Right lung (tissue), 5 donors: ENCODE results near the gene ERCC5. TPM values are rescaled to one million over a fixed set of nuclear protein-coding genes. Genes with fewer than 3 reads are reported as not detected.

Experiments used
- DNase-seq, 2 donors: peaks; one replicate each; pipeline ENCODE4 v3.0.0-alpha.2; 2013
- polyA plus RNA-seq, 5 donors: library from polyadenylated mRNA; unstranded; fragments of 120-200 nt; gene quantifications; one replicate each; pipeline versions ENCODE4 v1.2.1 to v1.2.3, GENCODE V29; 2013; ENCODE audit warnings: inconsistent platforms in 1 of 5, low replicate concordance in 1 of 5; ENCODE audit not compliant: insufficient read length in 5 of 5, insufficient read depth in 1 of 5

The ERCC5 gene
- polyA plus RNA-seq, 5 donors: 62.1 to 93.1 (median 86.2) TPM

DNA sequence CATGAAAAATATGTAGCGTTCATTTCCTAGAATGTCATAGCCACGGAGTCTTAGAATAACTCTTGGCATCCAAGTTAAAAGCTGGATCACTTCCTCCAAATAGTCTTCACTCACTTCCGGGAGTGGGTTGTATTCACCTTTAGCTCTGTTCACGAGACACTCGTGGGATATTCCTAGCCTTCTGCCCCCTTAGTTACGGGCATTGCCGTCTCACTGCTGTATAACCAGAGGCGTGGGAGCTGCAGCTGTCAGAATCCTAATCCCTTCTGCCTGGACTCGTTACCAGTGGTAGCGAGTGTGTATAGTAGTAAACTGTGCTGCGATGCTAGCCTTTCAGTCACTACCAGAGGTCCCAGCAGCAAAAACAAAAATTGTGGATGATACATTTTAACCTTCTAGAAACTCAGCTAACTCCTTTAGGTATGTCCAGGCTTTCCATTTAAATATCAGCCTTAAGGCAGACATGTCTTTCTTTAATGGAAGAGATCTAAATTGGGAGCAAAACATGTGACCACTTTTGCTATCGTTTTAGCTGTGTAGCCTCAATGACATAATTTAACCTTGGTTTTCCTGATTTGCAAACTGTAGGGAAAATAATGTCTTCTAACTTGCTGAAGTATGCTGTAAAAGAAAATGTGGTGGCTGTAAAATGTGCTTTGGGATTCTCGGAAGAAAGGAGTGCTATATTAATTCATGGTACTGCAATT lies 34.1 kb downstream of the ERCC5 start:
- DNase-seq: no peak

DNA sequence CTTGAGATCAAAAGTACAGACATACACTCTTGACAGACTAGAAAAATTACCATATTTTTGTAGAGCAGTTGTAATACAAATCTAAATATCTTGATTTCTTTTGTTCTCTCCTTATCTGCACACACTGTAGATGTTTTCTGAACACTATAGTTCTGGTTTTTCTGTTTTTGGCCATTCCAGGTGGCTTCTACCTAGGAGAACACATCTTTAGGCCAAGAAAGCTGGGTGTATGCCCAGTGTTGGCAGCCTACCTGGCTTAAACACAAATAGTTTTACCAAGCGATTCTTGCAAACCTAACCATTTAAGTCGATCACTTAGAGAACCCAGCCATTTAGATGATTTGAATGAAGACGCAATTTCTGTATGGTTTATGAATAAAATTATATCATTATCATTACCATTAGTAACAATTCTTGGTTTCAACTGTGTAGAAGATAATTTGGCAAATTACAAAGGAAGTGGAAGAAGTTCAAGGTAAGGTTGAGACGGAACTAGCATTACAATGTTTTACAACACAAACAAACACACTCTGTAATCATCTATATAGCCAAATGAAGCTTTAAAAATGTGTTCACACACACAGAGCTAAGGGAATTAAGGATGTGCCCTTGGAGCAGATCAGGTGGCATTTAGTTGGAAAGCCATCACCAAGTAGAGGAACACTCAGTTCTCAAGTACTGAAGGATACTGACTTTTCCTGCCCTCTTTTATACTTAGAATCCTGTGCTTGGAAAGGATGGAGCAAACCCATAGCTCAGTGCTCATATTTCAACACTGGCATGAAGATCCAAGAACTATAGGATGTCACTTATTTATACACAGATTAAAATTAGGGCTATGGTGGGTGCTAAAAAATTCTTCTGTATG lies 36.2 kb downstream of the ERCC5 start:
- no peak for DNase-seq

DNA sequence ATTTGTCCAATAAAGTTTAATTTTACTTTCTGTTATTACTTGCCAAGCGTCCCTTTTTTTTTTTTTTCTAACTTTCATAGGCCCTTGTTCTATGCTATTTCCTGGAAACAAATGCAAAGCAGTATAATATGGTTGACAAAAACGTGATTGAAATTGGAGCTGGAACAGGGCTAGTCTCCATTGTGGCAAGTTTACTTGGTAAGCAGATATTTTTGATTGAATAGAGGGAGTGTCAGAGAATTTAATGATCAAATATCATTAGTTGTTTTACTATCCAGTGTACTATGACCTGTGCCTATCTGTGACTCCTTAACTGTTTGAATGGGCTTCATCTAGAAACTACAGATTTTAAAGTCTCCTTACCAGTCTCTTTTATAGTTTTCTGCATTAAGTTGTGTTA lies 46.7 kb downstream of the ERCC5 start:
- DNase-seq: no peak

DNA sequence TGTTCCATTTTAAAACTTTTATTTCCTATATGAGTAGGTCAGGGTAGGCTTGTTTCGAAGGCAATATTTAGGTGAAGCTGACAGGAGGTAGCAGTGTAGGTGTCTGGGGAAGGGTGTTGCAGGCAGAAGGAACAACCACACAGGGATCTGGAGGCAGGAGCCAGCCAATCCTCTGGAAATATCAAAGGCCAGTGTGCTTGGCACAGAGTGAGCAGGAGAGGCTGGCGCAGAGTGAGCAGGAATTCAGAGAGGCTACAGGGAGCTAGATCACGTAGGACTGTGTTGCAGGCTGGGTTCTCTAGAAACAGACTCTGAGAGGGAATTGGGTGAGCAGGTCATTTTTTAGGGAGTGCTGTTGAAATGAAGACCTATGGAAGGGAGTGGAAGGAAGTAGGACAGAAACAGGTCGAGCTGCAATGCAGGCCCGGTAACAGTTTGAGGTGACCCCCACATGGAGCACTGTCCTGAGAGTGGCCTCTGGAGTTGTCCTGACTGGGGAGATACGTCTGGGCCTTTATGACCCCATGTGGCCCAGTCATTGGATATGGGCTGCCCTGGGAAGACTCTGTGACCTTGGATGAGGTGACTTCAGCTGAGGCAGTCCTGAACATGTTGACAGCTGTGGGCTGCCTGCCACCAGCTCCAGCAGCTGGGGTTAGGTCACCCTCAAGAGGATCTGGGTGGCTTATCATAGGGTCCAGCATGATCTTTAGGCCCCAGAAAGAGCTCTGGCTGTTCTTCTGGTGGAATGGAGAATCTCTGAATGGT lies 51.7 kb downstream of the ERCC5 start:
- no peak for DNase-seq

DNA sequence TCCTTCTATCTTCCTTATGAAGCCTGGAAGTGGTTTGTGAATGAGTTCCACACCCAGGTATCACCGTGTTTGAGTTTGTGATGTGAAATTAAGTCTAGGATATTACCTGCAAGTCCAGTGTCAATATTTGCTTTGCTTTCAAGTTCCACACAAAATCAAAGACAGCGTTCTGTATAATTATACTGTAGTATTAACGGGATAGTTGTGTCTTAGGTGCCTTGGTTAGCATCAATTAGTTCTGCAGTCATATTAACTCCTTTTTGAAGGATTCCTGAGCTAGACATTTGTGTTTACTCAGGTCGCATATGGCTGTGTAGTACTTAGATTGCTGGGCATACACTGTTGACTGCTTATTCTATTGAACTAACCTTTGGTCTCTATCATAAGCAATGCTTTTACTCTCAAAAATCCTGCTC lies 54.4 kb downstream of the ERCC5 start:
- no peak for DNase-seq

DNA sequence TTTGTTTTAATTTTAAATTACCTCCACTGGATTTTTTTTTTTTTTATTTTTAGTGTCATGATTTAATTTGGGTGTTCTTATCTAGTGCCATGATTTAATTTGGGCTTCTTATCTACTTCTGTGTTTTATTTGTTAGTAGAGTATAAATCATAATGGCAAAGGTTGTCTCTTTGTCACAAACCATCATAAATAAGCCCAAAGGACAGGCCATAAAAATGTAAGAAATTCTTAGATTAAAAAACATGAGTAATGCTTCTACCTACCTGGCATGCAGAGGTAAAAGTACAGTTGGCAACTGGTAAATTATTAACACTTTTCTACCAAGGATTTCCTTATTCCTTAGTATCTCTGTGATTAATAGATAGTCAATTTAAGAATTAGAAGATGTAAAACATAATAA lies 55.2 kb downstream of the ERCC5 start:
- DNase-seq: no peak

DNA sequence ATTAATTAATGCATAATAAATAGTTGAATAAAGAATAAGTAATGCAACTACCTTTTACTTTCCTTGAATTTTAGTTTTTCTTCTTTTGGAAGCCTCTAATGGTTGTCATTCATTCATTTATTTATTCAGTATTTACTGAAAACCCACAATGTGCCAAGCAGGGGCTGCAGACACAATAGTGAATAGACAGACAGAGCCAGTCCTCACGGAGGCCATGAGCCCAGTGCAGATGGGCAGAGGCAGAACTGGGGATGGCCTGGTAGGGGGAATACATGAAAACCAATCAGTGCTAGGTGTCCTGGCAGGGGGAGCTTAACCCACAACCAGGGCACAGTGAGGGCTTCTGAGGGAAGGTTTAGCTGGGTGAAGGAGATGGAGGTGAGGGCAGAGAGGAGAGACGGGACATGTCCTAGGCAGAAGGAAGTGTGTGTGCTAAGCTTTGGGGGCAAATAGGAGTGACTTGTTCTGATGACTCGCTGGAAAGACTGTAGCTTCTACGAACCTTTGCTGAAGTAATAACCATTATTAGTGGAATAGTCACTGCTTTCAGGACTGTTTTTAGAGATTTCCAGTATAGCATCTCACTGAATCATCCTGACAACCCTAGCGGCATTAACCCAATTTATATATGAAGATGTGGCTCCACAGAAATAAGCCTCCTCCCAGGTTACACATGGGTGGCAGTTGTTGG lies 55.9 kb downstream of the ERCC5 start:
- DNase-seq: no peak

DNA sequence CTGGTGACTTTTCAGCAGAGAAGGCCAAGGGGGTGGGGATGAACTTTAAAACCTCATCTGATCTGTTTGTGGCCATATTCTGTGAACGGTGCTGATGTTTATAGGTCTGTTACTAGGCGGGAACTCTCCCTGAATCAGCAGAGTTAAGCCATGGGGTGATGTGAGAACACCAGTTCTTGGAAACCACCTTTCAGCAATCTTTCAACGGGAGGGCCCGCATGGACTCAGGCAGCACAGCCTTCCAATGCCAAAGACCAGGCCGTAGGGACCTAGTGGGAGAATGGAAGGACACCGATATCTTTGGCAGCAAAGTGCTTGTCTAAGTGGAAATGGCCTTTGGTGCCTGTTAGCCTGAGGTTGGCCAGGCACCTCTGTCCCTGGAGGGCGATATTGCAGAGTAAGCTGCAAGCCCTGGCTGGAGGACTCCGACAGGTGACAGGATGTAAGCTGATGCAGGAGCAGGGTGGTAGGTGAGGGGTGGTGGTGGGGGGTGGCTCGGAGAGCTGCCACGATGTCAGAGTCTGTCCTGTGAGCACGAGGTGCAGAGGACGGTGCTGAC lies 57.0 kb downstream of the ERCC5 start:
- DNase-seq: no peak

DNA sequence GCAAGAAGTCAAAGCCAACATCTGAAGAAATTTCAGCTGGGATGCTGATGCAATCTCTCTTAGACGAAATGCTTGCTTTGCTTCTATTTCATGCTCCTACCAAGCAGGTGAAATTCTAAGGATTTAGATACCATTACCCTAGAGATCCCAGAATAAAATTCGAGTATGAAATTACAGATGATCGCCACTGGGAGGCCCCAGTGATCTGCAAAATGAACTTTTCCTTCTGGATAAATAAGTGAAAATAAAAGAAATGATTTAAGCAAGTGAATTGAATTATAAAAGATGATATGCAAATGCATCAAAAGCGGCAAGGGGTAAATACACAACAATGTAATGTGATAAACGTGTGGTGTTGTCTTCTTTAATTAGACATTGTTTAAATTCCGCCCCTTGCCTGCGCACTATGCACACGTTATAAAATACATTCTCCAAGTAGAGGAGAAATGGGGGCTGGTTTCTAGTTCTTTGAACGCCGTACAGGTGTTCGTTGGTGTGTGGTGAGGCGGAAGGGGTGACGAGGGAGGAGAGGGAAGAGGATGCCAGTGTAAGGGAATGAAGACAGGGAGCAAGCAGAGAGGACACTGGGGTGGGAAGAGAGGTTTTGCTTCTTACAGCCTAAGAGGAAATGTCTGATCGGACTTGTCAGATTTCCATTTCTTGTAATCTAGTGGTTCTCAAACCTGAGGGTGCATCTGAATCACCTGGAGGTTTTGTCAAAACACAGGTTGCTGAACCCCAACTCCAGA lies 58.0 kb downstream of the ERCC5 start:
- no peak for DNase-seq

DNA sequence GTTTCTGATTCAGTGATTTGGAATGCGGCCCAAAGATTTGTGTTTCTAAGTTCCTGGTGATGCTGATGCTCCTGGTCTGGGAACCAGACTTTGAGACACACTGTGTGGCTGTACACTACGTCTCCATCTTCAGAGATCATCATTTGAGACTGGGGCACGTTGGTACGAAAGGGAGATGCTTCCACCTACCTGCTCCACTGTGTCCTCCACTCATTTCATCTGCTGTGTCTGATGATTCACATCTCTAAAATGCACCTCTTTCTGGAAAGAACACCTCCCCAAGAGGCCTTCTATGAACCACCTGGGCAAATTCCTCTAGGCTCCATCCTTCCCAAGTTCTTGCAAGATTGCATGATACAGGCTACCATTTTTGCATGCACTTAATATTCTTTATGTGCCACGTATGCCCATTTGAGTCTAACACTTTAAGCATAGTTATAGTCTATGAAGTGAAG lies 58.6 kb downstream of the ERCC5 start:
- DNase-seq: no peak

DNA sequence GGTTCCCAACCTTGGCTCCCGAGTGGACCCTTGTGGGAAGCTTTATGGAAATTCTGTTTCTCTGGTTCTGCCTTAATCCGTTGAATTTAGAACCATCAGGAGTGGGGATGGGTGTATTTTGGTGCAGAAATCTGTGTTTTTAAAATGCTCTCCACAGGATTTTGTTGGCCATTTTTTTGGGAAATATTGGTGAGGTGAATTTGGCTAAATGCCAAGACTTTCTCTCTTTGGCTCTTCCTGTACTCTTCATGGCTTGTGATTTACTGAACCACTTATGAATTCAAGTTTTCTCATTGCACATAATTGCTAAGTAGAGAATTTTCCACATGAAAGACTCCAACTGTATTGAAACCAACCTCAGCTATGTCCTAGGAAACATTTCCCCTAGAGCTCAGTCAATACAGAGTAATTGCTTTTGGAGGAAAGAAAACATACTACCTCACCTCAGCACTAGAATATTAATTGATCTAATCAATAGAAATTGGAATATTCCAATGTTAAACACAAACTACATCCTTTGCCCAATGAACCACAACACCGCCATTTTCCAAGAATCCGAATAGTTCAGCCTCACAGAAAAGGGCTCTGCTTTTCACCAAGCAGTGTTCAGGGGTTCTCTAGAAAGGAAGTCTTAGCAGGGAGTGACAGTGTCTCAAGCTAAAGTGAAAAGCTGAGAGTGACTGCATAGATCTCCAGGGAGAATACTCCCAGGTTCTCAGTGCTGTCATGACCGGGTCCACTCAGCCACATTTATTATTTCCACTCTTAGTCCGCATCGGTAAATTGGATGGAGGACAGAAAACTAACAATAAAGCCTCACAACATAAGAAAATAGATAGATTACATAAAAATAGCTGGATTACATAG lies 60.3 kb downstream of the ERCC5 start:
- no peak for DNase-seq

DNA sequence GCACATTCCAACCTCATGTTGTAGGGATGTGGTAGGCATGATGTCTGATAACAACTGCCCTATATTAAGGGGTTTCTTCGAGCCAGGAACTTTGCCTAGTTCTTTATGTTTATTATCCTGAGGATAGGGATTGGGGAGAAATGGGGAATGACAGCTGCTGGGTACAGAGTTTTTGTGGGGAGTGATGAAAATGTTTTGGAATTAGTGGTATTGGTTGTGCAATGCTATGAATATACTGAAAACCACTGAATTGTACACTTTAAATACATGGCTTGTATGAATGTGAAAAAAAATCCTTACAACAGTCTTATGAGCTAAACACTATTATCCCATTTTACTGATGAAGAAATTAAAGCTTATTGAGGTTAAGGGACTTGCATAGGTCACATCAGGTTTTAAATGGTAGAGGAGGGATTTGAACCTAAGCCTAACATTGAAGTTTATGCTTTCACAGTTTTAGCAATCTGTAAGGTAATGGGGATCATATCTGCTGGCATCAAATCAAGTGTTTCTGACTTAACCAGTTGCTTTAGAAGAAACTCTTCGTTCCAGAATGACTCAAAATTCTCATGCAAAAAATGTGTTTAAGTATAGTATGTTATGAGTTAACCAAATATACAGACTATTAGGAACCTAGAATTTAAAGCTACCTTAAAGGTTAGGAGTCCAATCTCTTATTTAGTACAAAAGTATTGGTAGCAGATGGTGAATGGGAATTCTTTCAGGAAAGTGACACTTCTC lies 61.4 kb downstream of the ERCC5 start:
- no peak for DNase-seq

DNA sequence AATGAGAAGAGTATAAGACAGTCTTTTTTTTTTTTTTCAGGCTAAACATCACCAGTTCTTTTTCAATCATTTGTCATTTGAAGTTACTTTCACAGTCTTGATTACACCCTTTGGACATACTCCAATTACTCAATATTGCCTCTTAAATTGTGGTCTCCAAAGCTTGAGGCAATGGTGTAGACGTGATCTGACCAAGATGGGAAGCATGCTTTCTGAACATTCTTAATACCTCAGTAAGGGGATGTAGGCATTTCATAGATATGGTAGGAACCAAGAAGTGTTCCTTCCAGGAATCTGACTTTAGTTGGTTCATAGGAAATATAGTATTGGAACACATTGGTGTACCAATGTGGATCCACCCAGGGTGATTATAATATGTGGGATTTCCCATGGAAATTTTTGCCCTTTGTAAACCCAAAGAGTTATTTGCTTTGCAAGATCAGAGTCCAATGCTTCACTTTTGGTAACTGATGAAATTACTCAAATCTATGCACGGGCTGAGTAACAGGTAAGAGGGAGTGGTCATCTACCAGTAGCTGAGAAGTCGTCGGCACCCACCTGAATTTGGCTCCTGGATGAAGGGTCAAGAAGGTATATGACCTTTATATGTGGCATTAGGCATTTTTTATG lies 62.2 kb downstream of the ERCC5 start:
- no peak for DNase-seq

DNA sequence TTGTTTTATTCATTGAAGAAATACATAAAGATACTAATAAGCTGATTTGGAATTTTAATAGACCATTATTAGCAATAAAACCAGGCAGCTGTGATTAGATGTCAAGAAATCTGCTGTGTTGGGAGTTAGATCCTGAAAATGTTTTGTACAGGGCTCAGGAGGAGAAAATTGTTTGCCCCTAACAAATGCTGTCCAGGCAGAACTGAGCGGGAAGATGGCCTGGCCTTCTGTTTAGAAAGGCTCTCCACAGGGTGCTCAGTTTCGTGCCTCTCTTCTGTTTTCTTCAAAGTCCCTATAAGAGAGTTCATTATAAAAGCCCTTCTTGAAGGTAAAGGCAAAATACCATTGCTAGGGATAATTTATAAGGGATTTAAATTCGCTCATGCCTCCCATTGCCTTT lies 64.1 kb downstream of the ERCC5 start:
- no peak for DNase-seq

DNA sequence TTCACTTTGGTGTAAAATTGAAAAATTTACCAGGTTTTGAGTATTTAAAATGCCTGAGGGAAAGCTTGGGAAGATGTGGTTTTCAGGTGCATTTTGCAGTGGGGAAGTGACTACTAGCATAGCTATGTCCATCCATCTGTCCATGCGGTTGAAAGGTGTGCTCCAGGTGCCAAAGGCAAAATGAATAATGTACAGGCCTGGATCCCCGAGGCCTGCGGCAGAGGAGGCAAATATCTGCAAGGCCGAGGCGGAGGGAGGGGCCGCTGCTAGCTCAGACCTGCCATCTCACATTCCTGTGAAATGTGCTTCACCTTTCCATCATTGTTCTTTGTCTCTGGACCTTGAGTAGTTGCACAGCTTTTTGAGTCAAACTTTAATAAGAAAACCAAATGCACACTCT lies 65.5 kb downstream of the ERCC5 start:
- DNase-seq: no peak

DNA sequence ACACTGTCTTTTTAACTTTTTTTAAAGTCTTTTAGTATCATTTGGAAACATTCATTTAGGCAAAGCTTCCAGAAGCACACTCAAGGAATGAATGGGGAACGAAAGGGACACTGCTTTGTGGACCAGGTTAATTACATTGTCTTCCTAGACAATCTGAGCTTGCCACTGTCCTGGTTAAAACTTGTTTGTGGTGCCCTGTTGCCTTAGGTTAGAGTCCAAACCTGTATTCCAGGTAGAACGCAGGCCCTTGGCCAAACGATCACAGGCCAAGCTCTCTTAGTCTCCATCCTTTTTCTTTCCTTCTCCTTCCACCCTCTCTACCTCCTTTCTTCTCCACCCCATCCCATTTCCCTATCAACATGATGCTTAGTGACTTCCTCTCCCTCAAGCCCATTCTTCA lies 66.8 kb downstream of the ERCC5 start:
- no peak for DNase-seq

DNA sequence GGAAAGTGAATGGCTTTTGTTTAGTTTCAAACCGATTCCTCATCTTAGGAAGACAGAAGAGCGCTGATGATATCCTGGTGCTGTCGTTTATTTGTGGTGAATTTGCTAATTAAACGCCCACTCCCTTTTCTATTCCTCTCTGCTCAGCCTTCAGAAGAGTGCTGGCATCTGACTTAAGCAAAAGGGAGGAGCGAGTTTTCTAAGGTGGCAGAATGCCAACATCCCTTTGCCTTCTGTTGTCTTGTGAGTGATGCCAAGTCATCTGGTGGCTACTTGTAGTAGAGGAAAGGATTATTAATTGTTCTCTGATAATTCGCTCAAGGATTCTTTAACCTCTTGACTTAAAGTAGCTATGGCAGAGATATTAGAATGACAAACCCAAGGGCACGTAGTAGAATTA lies 68.1 kb downstream of the ERCC5 start:
- peak in 1 of 2 donors; percentile 27 for DNase-seq

DNA sequence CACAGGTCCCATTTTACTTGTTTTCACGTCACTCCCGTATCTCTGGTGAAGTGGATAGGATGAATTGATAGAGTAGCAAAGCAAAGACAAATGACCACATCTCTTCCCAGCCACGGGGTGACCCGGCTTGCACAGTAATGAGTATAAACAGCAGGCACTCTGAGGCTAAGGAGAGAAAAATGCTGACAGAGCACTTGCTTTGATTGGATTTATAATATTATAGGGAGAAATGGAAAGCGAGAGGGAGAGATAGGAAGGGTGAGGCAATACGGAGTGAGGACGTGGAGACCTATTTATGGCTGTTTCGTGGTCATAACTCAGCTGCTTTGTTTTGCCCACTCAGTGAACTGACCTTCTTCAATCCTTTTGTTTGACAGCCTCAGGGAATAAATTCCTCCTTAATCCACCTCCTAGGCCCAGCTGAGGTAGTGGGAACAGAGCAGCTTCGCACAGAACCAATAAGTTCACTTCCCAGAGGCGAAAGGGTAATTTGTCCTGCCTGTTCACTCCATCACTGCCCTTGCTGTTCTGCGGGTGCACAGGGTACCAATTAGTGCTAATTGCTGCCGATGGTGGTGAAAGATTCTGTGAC lies 68.6 kb downstream of the ERCC5 start:
- DNase-seq: no peak
